Uterus (tissue), 4 donors: ENCODE data around the gene FOXD4L6. TPM values are rescaled to one million over a fixed set of nuclear protein-coding genes. Genes with fewer than 3 reads are reported as not detected.
"Not testable (repeated sequence)": the region's sequence is repeated elsewhere in the genome, so short reads cannot be mapped to it uniquely, and the experiment has no call there.

Experiments used
- DNase-seq, 2 donors: peaks; one replicate each; pipeline ENCODE4 v3.0.0-alpha.2; 2019 to 2020
- H3K27ac ChIP-seq, 2 donors: fragments of 200-600 bp; sonication (generic); 1 replicate in 1 of 2; 2 replicates in 1 of 2; pipeline ENCODE4 v1.5.1; 2016 to 2018
- H3K27me3 ChIP-seq, 2 donors: fragments of 200-600 bp; sonication (generic); one replicate each; pipeline ENCODE4 v1.5.1; 2018 to 2019; ENCODE audit warnings: control low read depth in 1 of 2
- H3K36me3 ChIP-seq, 2 donors: fragments of 200-600 bp; sonication (generic); one replicate each; pipeline ENCODE4 v1.5.1; 2019; ENCODE audit warnings: control low read depth in 1 of 2
- H3K4me1 ChIP-seq, 2 donors: fragments of 200-600 bp; sonication (generic); one replicate each; pipeline ENCODE4 v1.5.1; 2018 to 2019; ENCODE audit warnings: control low read depth in 1 of 2
- H3K4me3 ChIP-seq, 2 donors: fragments of 200-600 bp; sonication (generic); 1 replicate in 1 of 2; 2 replicates in 1 of 2; pipeline ENCODE4 v1.5.1; 2018 to 2019; ENCODE audit warnings: mild to moderate bottlenecking in 1 of 2
- H3K9me3 ChIP-seq, 2 donors: fragments of 200-600 bp; sonication (generic); one replicate each; pipeline ENCODE4 v1.5.1; 2019; ENCODE audit warnings: control low read depth in 1 of 2
- intact Hi-C: fragments of 100-400 bp; cut with DNase I; formaldehyde crosslinking; loops from one replicate; pipeline ENCODE4 v1.15.1; 2023; ENCODE audit warnings: low total_unique reads
- total RNA-seq, 4 donors: library from RNA; depleted of rRNA in 3 of 4; stranded (reverse); fragments of >200 nt in 3 of 4; gene quantifications; one replicate each; pipeline versions ENCODE4 v1.1.0 to v1.2.4, GENCODE V29; 2014 to 2023
- donor health status: DM: yes; HTN: yes; CAD: no.

FOXD4L6 gene
- total RNA-seq, 4 donors from 2014 or later: 0.51 TPM; not detected in 3

- H3K27ac ChIP-seq, H3K27me3 ChIP-seq, H3K4me3 ChIP-seq, DNase-seq, H3K36me3 ChIP-seq, intact Hi-C loops, H3K9me3 ChIP-seq, H3K4me1 ChIP-seq: not testable (repeated sequence)
Observed at GRCh38 chr9:41113348-41113747, 15.1 kb downstream of the FOXD4L6 start.

GRCh38 chr9:41111414-41111813 lies 17.1 kb downstream of the FOXD4L6 start:
- H3K36me3 ChIP-seq, H3K4me1 ChIP-seq, DNase-seq, H3K27me3 ChIP-seq, H3K9me3 ChIP-seq, intact Hi-C loops, H3K27ac ChIP-seq, H3K4me3 ChIP-seq: not testable (repeated sequence)

DNA sequence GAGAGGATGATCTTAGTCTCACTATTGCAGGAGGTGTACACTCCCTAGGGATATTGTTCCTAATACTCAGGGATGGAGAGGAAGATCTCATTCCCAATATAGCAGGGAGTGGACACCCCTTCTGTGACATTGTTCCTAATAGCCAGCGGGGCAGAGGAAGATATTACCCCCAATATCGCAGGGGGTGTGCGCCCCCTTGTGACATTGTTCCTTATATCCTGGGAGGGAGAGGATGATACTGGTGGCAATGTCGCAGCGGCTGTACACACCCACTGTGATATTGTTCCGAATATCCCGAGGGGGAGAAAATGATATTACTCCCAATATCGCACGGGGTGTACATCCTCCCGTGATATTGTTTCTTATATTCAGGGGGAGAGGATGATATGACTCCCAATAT lies 17.6 kb downstream of the FOXD4L6 start:
- H3K4me1 ChIP-seq, intact Hi-C loops, H3K4me3 ChIP-seq, H3K27me3 ChIP-seq, H3K27ac ChIP-seq, H3K36me3 ChIP-seq, DNase-seq, H3K9me3 ChIP-seq: not testable (repeated sequence)

- H3K4me1 ChIP-seq, H3K36me3 ChIP-seq, H3K27me3 ChIP-seq, H3K9me3 ChIP-seq, H3K4me3 ChIP-seq, DNase-seq, H3K27ac ChIP-seq, intact Hi-C loops: not testable (repeated sequence)
Observed at GRCh38 chr9:41109253-41109652, 19.2 kb downstream of the FOXD4L6 start.

DNA sequence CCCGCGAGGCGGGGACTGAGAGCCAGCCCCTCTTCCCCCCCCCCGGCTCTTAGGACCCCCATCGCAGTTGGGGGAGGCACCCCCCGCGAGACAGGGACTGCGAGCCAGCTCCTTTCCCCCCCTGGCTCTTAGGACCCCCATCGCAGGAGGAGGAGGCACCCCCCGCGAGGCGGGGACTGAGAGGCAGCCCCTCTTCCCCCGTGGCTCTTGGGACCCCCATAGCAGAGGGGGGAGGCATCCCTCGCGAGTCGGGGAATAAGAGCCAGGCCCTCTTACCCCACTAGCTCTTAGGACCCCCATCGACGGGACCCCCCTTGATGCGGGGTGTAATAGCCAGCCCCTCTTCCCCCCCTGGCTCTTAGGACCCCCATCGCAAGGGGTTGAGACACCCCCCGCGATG lies 19.7 kb downstream of the FOXD4L6 start:
- H3K4me3 ChIP-seq, H3K36me3 ChIP-seq, H3K9me3 ChIP-seq, H3K4me1 ChIP-seq, H3K27ac ChIP-seq, intact Hi-C loops, DNase-seq, H3K27me3 ChIP-seq: not testable (repeated sequence)

DNA sequence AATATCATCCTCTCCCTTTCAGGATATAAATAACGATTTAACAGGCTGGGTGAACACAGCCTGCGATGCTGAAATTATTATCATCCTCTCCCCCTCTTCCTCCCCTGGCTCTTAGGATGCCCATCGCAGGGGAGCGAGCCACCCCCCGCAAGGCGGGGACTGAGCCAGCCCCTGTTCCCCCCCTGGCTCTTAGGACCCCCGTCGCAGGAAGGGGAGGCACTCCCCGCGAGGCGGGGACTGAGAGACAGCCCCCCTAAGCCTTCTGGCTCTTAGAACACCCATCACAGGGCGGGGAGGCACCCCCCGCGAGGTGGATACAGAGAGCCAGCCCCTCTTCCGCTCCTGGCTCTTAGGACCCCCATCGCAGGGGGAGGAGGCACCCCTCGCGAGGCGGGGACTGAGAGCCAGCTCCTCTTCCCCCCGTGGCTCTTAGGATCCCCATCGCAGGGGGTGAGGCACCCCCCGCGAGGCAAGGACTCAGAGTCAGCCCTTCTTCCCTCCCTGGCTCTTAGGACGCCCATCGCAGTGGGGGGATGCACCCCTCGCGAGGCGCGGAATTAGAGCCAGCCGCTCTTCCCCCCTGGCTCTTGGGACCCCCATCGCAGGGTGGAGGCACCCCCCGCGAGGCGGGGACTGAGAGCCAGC lies 21.9 kb downstream of the FOXD4L6 start:
- H3K4me1 ChIP-seq, H3K4me3 ChIP-seq, H3K36me3 ChIP-seq, H3K27me3 ChIP-seq, H3K27ac ChIP-seq, H3K9me3 ChIP-seq, intact Hi-C loops, DNase-seq: not testable (repeated sequence)

DNA sequence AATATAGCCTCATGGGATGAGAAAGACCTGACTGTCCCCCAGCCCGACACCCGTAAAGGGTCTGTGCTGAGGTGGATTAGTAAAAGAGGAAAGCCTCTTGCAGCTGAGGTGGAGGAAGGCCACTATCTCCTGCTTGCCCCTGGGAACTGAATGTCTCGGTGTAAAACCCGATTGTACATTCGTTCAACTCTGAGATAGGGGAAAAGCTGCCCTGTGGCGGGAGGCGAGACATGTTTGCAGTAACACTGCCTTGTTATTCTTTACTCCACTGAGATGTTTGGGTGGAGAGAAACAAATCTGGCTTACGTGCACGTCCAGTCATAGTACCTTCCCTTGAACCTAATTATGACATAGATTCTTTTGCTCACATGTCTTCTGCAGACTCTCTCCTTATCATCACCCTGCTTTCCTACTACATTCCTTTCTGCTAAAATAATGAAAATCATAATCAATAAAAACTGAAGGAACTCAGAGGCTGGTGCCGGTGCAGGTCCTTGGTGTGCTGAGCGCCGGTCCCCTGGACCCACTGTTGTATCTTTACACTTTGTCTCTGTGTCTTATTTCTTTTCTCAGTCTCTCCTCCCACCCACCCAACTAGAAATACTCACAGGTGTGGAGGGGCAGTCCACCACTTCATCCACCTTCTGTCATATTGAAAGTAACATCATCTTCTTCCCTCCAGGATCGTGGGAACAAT lies 22.8 kb downstream of the FOXD4L6 start:
- H3K9me3 ChIP-seq, intact Hi-C loops, H3K27me3 ChIP-seq, DNase-seq, H3K27ac ChIP-seq, H3K4me1 ChIP-seq, H3K4me3 ChIP-seq, H3K36me3 ChIP-seq: not testable (repeated sequence)

GRCh38 chr9:41104542-41104941 lies 23.9 kb downstream of the FOXD4L6 start:
- H3K27me3 ChIP-seq, intact Hi-C loops, H3K27ac ChIP-seq, H3K36me3 ChIP-seq, H3K4me3 ChIP-seq, H3K9me3 ChIP-seq, H3K4me1 ChIP-seq, DNase-seq: not testable (repeated sequence)

DNA sequence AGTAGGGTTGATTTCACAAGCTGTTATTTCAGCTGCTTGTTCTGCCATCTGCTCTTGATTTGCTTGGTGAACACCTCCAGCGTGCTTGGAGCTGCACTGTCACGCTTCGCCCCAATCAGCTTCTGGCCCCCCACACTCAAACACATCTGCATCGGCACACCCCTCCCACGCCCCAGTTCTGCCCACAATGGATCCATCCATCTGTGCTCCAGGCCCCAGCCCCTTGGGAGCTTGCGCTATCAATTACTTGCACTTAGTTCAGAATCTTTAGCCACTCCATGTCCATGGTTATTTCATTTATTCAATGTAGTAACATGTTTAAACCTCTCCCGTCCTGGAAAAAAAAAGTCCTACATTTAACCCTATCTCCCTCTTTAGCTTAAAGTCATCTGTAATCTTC lies 28.0 kb downstream of the FOXD4L6 start:
- H3K36me3 ChIP-seq, intact Hi-C loops, H3K4me3 ChIP-seq, H3K27me3 ChIP-seq, H3K4me1 ChIP-seq, H3K9me3 ChIP-seq, H3K27ac ChIP-seq, DNase-seq: not testable (repeated sequence)

DNA sequence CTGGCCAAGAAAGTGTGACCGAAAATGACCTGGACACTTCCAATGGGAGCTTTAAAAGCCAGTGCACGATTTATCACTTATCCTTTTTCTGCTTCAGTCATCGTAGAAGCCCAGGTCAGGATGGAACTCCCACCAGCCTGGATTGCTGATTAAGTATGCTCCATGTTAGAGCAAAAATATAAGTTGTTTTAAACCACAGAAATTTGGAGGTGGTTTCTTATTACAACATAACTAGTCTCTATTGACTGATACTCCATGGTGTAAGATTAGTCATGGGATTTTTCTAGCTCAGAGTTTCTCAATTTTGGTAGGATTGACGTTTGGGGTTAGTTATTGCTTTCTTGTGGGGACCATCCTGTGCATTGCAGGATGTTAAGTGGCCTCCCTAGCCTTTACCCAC lies 29.7 kb downstream of the FOXD4L6 start:
- H3K9me3 ChIP-seq, H3K4me1 ChIP-seq, DNase-seq, intact Hi-C loops, H3K36me3 ChIP-seq, H3K27ac ChIP-seq, H3K4me3 ChIP-seq, H3K27me3 ChIP-seq: not testable (repeated sequence)

- peak; percentile 49 to 55 for DNase-seq
- H3K27me3 ChIP-seq, intact Hi-C loops, H3K36me3 ChIP-seq, H3K4me1 ChIP-seq, H3K9me3 ChIP-seq, H3K4me3 ChIP-seq: not testable (repeated sequence)
- peak overlapping the region in 1 of 2 donors; percentile 53 for H3K27ac ChIP-seq
Observed at GRCh38 chr9:41095060-41095459, 33.4 kb downstream of the FOXD4L6 start.

DNA sequence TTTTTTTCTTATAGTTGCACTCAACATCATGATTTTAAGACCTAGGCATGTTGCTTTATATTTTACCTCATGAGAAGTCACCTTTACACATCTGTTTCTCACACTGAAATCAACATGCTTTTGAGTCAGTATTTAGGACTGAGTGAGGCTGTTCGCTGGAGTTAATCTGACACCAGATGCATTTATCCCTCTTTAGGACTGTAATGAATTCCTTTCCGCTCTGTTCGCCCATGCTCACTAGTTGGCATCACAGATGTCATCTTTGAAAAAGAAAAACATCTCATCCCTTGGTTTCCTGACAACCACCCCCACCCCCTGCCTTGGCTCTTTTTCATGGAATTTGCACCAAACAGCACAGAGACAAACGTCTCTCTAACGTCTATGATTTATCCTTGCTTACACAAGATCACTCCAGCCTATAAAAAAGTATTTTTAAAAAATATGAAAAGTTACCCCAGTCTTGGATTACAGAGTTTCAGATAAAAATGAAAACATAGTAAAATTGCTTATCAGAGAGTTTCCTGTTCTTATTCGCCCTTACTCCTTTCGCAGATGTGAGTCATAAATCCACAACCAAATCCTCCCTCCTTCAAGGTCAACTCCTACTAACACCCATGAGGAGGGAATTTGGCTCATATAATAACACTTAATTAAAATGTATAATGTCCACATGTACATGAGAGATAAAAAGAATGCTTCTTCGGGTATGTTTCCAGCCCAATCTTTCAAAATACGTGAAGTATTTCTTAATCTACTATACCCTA lies 34.3 kb downstream of the FOXD4L6 start:
- H3K27ac ChIP-seq, H3K36me3 ChIP-seq, H3K9me3 ChIP-seq, intact Hi-C loops, H3K4me1 ChIP-seq, DNase-seq, H3K27me3 ChIP-seq, H3K4me3 ChIP-seq: not testable (repeated sequence)

DNA sequence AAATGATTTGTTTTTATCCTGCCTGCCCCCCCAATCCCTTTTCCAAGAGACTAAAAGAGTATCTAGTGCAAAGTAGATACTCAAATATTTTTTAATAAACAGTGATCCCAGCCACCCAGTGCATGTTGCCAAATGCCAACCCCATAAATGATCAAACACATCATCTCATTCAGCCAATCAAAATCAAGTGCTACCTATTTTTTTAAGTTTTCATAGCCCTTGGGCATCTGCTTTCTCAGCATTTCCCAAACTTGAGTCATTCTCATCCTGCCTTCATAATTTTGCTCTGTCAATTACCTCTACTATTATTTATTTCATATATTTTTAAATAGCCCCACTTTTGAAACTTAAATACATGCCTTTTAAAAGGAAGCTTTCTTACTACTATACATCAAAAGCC lies 37.6 kb downstream of the FOXD4L6 start:
- H3K36me3 ChIP-seq, H3K27ac ChIP-seq, H3K4me3 ChIP-seq, H3K9me3 ChIP-seq, H3K27me3 ChIP-seq, DNase-seq, intact Hi-C loops, H3K4me1 ChIP-seq: not testable (repeated sequence)
